Measurements from ENCODE around the gene ATP6V1A.

DNA sequence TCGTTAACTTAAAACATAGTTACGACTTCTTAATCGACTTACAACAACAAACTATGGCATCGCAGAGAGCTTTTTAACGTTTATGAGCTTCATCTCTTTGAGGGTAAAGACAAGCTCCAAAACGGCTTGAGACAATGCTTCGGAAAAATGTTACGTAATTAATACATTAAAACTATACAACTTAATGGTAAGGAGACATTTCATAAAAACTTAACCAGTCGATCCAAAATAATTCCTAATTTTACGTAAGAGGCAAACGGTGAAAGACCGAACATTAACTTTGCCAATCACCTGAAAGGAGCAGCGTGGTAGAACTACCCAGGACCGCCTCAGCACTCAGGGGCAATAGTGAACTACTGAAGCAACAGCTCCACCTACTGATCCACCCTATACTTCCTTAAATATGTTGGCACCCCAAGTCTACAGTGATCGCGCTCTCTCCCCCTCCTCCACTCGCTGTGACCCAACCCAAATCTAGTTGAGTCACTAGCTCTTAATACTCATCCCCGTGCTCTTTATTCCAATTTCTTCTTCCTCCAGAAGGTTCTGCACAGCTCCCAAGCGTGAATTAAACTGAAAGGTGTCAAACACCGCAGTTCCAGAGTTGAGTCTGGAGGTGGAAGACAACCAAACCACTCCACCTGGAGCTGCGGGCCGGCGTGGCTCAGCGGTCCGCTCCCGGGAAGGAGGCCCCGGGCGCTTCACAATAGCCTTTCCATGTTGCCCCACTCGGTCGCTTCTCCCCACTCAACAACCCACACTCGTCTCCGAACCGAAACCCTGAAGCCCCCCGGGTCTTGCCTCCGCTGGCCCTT lies 1.7 kb upstream of the ATP6V1A start:
- TF ChIP-seq, protein P1, sequence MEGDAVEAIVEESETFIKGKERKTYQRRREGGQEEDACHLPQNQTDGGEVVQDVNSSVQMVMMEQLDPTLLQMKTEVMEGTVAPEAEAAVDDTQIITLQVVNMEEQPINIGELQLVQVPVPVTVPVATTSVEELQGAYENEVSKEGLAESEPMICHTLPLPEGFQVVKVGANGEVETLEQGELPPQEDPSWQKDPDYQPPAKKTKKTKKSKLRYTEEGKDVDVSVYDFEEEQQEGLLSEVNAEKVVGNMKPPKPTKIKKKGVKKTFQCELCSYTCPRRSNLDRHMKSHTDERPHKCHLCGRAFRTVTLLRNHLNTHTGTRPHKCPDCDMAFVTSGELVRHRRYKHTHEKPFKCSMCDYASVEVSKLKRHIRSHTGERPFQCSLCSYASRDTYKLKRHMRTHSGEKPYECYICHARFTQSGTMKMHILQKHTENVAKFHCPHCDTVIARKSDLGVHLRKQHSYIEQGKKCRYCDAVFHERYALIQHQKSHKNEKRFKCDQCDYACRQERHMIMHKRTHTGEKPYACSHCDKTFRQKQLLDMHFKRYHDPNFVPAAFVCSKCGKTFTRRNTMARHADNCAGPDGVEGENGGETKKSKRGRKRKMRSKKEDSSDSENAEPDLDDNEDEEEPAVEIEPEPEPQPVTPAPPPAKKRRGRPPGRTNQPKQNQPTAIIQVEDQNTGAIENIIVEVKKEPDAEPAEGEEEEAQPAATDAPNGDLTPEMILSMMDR (conservative IDR thresholded peaks at IDR 0.05; ENCODE audit: low read length), result peak; percentile 65
- no peak for TF ChIP-seq EZH2phosphoT487 (IDR thresholded peaks at IDR 0.05; ENCODE audit: borderline replicate concordance)
